K562 (cell line): ENCODE results near the gene METTL8. TPM values are rescaled to one million over a fixed set of nuclear protein-coding genes. Genes with fewer than 3 reads are reported as not detected.

Experiments used
- ATF6 ChIP-seq: sonication (generic); formaldehyde crosslinking; IDR thresholded peaks from 2 replicates; pipeline ENCODE4 v1.4.0; 2020; ENCODE audit warnings: mild to moderate bottlenecking, missing genetic modification reagents
- CLOCK ChIP-seq: fragments of 250-450 bp; sonication (Bioruptor Pico); IDR thresholded peaks from 2 replicates; pipeline ENCODE4 v1.4.0; 2020; ENCODE audit warnings: mild to moderate bottlenecking, moderate library complexity, borderline replicate concordance
- HINFP ChIP-seq: fragments of 450-650 bp; conservative IDR thresholded peaks from 2 replicates; pipeline ENCODE4 v1.6.1; 2016; ENCODE audit warnings: missing genetic modification characterization, low read depth, mild to moderate bottlenecking, control low read depth, missing compliant biosample characterization
- NFIX ChIP-seq: fragments of 250-450 bp; sonication (Bioruptor Pico); IDR thresholded peaks from 2 replicates; pipeline ENCODE4 v1.4.0; 2020; ENCODE audit warnings: low read depth, mild to moderate bottlenecking, moderate library complexity
- PHB2 ChIP-seq: fragments of 450-650 bp; IDR thresholded peaks from 2 replicates; pipeline ENCODE4 v1.6.1; 2017; ENCODE audit warnings: low read depth
- POLR3A ChIP-seq: IDR thresholded peaks from 2 replicates; pipeline ENCODE4 v1.6.1; 2011; ENCODE audit warnings: borderline replicate concordance, mild to moderate bottlenecking, moderate library complexity; ENCODE audit not compliant: insufficient read length, insufficient read depth; ENCODE audit errors: extremely low read depth
- REST ChIP-seq, 2 experiments: fragments of 450-650 bp; formaldehyde crosslinking in 1 of 2; IDR thresholded peaks; 2 replicates each; pipeline versions ENCODE4 v1.4.0 to v1.6.1; 2014 to 2020; ENCODE audit warnings: mild to moderate bottlenecking in 2 of 2, borderline replicate concordance in 1 of 2, low read depth in 1 of 2
- ZKSCAN8 ChIP-seq: fragments of 200-800 bp; sonication (Bioruptor generic); IDR thresholded peaks from 2 replicates; pipeline ENCODE4 v1.6.1; 2016; ENCODE audit warnings: missing genetic modification characterization, missing compliant biosample characterization
- ZNF280B ChIP-seq: fragments of 250-450 bp; sonication (Bioruptor Pico); IDR thresholded peaks from 2 replicates; pipeline ENCODE4 v1.5.1; 2021; ENCODE audit warnings: mild to moderate bottlenecking
- polyA plus RNA-seq, 8 experiments: library from polyadenylated mRNA; depleted of rRNA in 4 of 8; stranded (reverse) in 5 of 8; unstranded in 3 of 8; fragments of >200 nt; fragmentation: Nextera tagmentation in 2 of 8; fragmentation: Illumina TruSeq in 1 of 8; extraction: Ambion mirVana in 2 of 8; extraction: Trizol in 1 of 8; gene quantifications; 2 replicates each; pipeline versions ENCODE4 v1.2.1 to v1.2.3, GENCODE V29; 2011 to 2014; ENCODE audit warnings: inconsistent platforms in 1 of 8, missing spikeins in 1 of 8
- total RNA-seq, 7 experiments: library from RNA; depleted of rRNA in 6 of 7; stranded (reverse); fragments of >200 nt in 6 of 7; fragmentation: Illumina TruSeq in 2 of 7; extraction: Trizol in 2 of 7; gene quantifications; 2 replicates each; pipeline versions ENCODE4 v1.2.1 to v1.2.3, GENCODE V29; 2011 to 2021; ENCODE audit warnings: low replicate concordance in 1 of 7

The METTL8 gene
- total and polyA plus RNA-seq, 9 of the 15 experiments (the other 6 are each of a cell fraction or from before 2014, with no cell fraction given): 12.9 to 52.6 (median 33.7) TPM

- TF ChIP-seq HINFP (tag): no peak
- no peak for TF ChIP-seq PHB2
- TF ChIP-seq ATF6 (CRISPR knock-in tag): no peak
- no peak for TF ChIP-seq REST (IDR thresholded peaks at IDR 0.05; ENCODE audit: borderline replicate concordance)
- TF ChIP-seq REST (CRISPR knock-in tag; IDR thresholded peaks at IDR 0.05; ENCODE audit: low read depth): no peak
- no peak for TF ChIP-seq NFIX (CRISPR knock-in tag)
- TF ChIP-seq CLOCK (CRISPR knock-in tag): no peak
- TF ChIP-seq ZNF280B: no peak
- no peak for TF ChIP-seq POLR3A
- TF ChIP-seq ZKSCAN8: no peak
Observed at GRCh38 chr2:171316755-171317337, 116.9 kb downstream of the METTL8 start (continued).
